Renal cortical epithelial cell (primary cell): ENCODE measurements around the gene SMARCC1. TPM values are rescaled to one million over a fixed set of nuclear protein-coding genes. Genes with fewer than 3 reads are reported as not detected.

Source experiments
- DNase-seq: peaks from one replicate; pipeline ENCODE4 v3.0.0-alpha.2; 2011; ENCODE audit warnings: low read depth
- total RNA-seq: library from RNA; depleted of rRNA; stranded (reverse); fragments of >200 nt; gene quantifications from 2 replicates; pipeline ENCODE4 v1.2.3, GENCODE V29; 2014

Gene SMARCC1
- total RNA-seq, 1 donor from 2014 or later = 82.9 TPM

- DNase-seq = no peak
Measured at GRCh38 chr3:47634996-47635395, 146.7 kb downstream of the SMARCC1 start.

GRCh38 chr3:47630810-47631209 is 150.9 kb downstream of the SMARCC1 start:
- DNase-seq = no peak

GRCh38 chr3:47629770-47630169 is 151.9 kb downstream of the SMARCC1 start:
- no peak for DNase-seq

GRCh38 chr3:47628426-47628825 is 153.3 kb downstream of the SMARCC1 start:
- no peak for DNase-seq

- no peak for DNase-seq
Measured at GRCh38 chr3:47622671-47623461, 158.8 kb downstream of the SMARCC1 start.

GRCh38 chr3:47617086-47618010 is 164.3 kb downstream of the SMARCC1 start:
- DNase-seq = peak; percentile 49

- DNase-seq = no peak
Measured at GRCh38 chr3:47614788-47615187, 166.9 kb downstream of the SMARCC1 start.

- no peak for DNase-seq
Measured at GRCh38 chr3:47613722-47614121, 168.0 kb downstream of the SMARCC1 start.

- no peak for DNase-seq
Measured at GRCh38 chr3:47612879-47613278, 168.8 kb downstream of the SMARCC1 start.

- peak; percentile 50 for DNase-seq
Measured at GRCh38 chr3:47612178-47612577, 169.5 kb downstream of the SMARCC1 start.

GRCh38 chr3:47611576-47611975 is 170.1 kb downstream of the SMARCC1 start:
- no peak for DNase-seq

- no peak for DNase-seq
Measured at GRCh38 chr3:47610583-47610982, 171.1 kb downstream of the SMARCC1 start.

- DNase-seq = no peak
Measured at GRCh38 chr3:47607335-47607734, 174.4 kb downstream of the SMARCC1 start.

- DNase-seq = no peak
Measured at GRCh38 chr3:47606165-47606564, 175.5 kb downstream of the SMARCC1 start.

GRCh38 chr3:47605652-47606051 is 176.0 kb downstream of the SMARCC1 start:
- peak; percentile 54 for DNase-seq

- no peak for DNase-seq
Measured at GRCh38 chr3:47604145-47604544, 177.5 kb downstream of the SMARCC1 start.

- DNase-seq = no peak
Measured at GRCh38 chr3:47603332-47603731, 178.4 kb downstream of the SMARCC1 start.

GRCh38 chr3:47601281-47601680 is 180.4 kb downstream of the SMARCC1 start:
- DNase-seq = no peak

GRCh38 chr3:47594792-47595191 is 186.9 kb downstream of the SMARCC1 start:
- DNase-seq = no peak

- no peak for DNase-seq
Measured at GRCh38 chr3:47592066-47592795, 189.5 kb downstream of the SMARCC1 start.

- no peak for DNase-seq
Measured at GRCh38 chr3:47590216-47590615, 191.5 kb downstream of the SMARCC1 start.

GRCh38 chr3:47588587-47588986 is 193.1 kb downstream of the SMARCC1 start:
- DNase-seq = no peak
